ENCODE results near the gene YBEY.

DNA sequence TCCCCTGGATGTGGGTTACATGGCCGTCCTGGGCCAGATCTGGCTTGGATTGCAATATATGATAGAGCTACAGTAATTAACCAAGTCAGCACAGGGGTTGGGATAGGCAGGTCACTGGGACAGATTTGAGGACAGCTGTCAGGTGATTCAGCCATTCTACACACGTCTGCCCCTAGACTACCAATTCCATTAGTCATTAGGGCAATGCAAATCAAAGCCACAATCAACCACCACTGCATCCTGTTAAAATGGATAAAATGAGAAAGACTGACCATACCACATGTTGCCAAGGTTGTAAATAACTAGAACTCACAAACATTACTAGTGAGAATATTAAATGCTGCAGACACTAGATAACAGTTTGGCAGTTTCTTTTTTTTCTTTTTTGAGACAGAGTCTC, 21.5 kb downstream of the YBEY start:
- TF ChIP-seq, protein P1, sequence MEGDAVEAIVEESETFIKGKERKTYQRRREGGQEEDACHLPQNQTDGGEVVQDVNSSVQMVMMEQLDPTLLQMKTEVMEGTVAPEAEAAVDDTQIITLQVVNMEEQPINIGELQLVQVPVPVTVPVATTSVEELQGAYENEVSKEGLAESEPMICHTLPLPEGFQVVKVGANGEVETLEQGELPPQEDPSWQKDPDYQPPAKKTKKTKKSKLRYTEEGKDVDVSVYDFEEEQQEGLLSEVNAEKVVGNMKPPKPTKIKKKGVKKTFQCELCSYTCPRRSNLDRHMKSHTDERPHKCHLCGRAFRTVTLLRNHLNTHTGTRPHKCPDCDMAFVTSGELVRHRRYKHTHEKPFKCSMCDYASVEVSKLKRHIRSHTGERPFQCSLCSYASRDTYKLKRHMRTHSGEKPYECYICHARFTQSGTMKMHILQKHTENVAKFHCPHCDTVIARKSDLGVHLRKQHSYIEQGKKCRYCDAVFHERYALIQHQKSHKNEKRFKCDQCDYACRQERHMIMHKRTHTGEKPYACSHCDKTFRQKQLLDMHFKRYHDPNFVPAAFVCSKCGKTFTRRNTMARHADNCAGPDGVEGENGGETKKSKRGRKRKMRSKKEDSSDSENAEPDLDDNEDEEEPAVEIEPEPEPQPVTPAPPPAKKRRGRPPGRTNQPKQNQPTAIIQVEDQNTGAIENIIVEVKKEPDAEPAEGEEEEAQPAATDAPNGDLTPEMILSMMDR (optimal IDR thresholded peaks at IDR 0.05 in 1 of 3, IDR thresholded peaks at IDR 0.05 in 1 of 3, conservative IDR thresholded peaks at IDR 0.05 in 1 of 3; ENCODE audit: extremely low read depth in 1 of 3, insufficient read depth in 2 of 3, low read length in 3 of 3), result no peak
- TF ChIP-seq EZH2 (IDR thresholded peaks at IDR 0.05; ENCODE audit: low read length), result no peak
